HG03139 (cell line): ENCODE data around the gene HNRNPUL1.
"Not testable (repeated sequence)": the region's sequence is repeated elsewhere in the genome, so short reads cannot be mapped to it uniquely, and the experiment has no call there.

Experiments
- ATAC-seq: cut with Tn5 transposase; IDR thresholded peaks from one replicate; pipeline ENCODE4 v1.9.1; 2021; ENCODE audit not compliant: unreplicated experiment

Gene HNRNPUL1

GRCh38 chr19:41263850-41264580, at the start of gene HNRNPUL1:
TSS of gene HNRNPUL1 (plus strand) at chr19:41264372. CDS start at chr19:41264504, 132 bp downstream.
- ATAC-seq = peak; percentile 63

- ATAC-seq = no peak
Measured at GRCh38 chr19:41217741-41218140, 46.4 kb upstream of the HNRNPUL1 start.

GRCh38 chr19:41218249-41218614, 45.9 kb upstream of the HNRNPUL1 start:
- no peak for ATAC-seq

- ATAC-seq = no peak
Measured at GRCh38 chr19:41218615-41219507, 45.3 kb upstream of the HNRNPUL1 start, which contains the start of gene AXL. TSS of gene AXL (plus strand) at chr19:41219223. CDS start at chr19:41219393, 170 bp downstream.

GRCh38 chr19:41219924-41220567, 44.1 kb upstream of the HNRNPUL1 start:
- no peak for ATAC-seq

- no peak for ATAC-seq
Measured at GRCh38 chr19:41220811-41221210, 43.4 kb upstream of the HNRNPUL1 start.

- no peak for ATAC-seq
Measured at GRCh38 chr19:41221514-41222205, 42.5 kb upstream of the HNRNPUL1 start.

- no peak for ATAC-seq
Measured at GRCh38 chr19:41222240-41222639, 41.9 kb upstream of the HNRNPUL1 start.

- ATAC-seq = no peak
Measured at GRCh38 chr19:41223431-41224234, 40.5 kb upstream of the HNRNPUL1 start.

GRCh38 chr19:41224632-41225031, 39.5 kb upstream of the HNRNPUL1 start:
- ATAC-seq = no peak

- ATAC-seq = no peak
Measured at GRCh38 chr19:41225238-41226052, 38.7 kb upstream of the HNRNPUL1 start.

- no peak for ATAC-seq
Measured at GRCh38 chr19:41226053-41226873, 37.9 kb upstream of the HNRNPUL1 start.

- no peak for ATAC-seq
Measured at GRCh38 chr19:41226874-41227390, 37.2 kb upstream of the HNRNPUL1 start.

GRCh38 chr19:41228486-41228885, 35.7 kb upstream of the HNRNPUL1 start:
- no peak for ATAC-seq

GRCh38 chr19:41229338-41229737, 34.8 kb upstream of the HNRNPUL1 start:
- not testable (repeated sequence) for ATAC-seq

- no peak for ATAC-seq
Measured at GRCh38 chr19:41230067-41230857, 33.9 kb upstream of the HNRNPUL1 start.

GRCh38 chr19:41232686-41233085, 31.5 kb upstream of the HNRNPUL1 start:
- no peak for ATAC-seq
